Limb (tissue), 2 donors: ENCODE data around the gene DHCR7.
A peak's percentile ranks its signal among the peaks of the same experiment; 100 is the strongest.

Experiments
- DNase-seq, 2 donors: peaks; one replicate each; pipeline ENCODE4 v3.0.0-alpha.2; 2016; ENCODE audit errors: extremely low spot score in 2 of 2

Gene DHCR7

DNA sequence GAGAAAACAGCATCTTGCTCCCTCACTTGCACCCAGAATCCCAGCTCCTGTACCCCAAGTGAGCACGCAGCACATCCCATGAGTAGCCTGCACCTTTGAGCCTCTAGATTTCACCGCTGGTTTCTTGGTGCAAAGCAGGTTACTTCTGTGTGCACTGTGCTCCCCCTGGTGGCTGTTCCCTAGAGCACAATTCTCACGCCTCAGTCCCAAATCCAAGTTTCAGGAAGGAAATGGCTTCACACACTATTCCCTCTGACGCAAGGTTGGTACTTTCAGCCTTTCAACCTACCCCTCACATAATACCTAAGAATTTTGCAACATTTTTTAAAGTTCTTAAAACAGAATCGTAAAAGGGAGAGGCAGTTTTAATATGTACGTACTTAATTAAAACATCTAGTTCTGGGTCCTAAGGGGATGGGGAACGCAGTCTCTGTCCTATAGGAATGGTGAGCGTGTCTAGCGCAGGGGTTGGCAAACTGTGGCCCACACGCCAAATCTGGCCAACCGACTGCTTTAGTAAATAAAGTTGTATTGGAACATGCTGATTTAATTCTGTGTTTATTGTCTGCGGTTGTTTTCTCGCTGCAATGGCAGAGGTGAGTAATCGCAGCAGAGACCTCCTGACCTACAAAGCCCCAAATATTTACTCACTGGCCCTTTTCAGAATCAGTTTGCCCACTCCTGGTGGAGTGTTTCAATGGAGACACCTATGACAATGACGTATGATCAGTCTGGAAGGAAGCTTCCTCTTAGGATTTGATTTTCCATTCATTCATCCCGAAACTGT is 27.5 kb downstream of the DHCR7 start:
- DNase-seq, result no peak

DNA sequence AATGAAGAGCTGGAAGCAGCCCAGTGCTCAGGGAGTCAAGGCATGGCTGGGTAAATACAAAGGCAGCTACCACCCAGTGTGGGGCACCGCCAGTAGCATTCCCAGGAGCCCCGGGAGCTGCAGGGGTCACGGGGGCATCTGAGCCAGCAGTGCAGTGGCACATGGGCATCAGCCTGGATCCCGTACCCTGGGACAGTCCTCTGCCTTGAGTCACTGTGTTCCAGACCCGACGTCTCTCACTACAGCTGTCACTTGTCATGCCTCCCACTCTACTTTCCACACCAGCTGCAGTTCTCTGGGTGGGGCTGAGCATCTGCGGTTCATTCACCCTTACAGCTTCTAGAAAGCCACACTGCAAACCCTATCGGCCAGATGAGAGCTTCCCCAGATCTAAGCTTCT is 29.6 kb downstream of the DHCR7 start:
- DNase-seq, result peak in 1 of 2 donors; percentile 52

DNA sequence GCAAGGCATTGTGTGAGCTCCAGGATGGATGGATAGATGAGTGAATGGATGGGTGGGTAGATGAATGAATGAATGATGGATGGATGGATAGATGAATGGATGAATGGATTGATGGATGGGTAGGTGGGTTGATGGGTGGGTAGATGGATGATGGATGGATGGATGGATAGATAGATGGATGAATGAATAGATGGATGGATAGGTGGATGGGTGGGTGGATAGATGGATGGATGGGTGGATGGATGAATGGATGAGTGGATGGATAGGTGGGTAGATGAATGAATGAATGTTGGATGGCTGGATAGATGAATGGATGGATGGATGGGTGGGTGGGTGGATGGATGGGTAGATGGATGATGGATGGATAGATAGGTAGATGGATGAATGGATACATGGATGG is 33.5 kb downstream of the DHCR7 start:
- no peak for DNase-seq

DNA sequence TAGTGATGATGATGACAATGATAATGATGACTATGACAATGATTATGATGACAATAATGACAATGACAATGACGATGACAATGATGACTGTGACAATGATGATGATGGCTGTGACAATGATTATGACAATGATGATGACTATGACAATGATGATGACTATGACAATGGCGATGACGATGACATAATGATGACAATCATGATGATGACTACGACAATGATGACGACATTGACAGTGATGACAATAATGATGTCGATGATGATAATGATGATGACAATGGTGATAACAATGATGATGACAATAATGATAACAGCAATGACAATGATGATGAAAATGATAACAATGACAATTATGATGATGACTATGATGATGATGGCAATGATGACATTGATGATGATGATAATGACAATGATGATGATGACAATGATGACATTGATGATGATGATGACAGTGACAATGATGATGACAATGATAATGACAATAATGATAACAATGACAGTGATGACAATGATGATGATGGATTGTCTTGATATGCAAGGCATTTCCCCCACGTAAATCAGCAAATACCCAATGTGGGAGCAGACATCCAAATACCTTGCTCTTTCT is 37.7 kb downstream of the DHCR7 start:
- DNase-seq, result no peak

DNA sequence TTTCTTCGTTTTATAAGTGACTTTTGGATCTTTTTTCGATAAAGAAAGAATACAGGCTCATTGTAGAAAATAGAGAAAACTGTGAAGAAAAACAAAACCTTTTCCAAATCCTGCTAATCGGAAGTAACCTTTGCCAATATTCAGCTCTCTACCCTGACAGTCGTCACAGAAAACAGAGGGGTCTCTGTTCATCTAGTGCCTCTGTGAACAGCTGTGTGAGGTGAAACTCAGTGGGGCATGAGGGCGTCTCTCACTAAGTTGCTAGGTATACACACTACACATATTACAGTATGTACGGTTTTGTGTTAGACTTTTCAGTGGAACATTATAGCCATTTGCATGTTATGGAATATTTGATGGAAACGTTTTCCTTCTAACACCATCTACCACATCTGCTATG is 39.4 kb downstream of the DHCR7 start:
- DNase-seq, result no peak

DNA sequence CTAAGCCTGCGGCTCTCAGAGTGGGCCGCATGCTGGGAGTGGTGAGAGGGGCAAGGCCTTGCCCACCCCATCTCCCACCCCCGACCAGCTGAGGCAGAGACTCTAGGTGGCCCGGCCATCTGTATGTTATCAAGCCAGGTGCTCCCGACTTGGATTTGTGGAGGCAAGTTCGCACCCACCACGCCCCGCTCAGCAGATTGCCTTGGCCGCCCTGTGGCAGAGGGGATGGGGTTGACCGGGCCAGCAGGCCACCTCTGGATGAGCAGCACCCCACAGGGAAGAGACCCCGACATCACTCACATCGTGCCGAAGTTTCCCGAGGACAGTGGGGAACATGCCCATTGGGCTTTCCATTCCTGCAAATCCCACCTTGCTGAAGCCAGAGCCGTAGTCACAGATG is 40.8 kb downstream of the DHCR7 start:
- no peak for DNase-seq

DNA sequence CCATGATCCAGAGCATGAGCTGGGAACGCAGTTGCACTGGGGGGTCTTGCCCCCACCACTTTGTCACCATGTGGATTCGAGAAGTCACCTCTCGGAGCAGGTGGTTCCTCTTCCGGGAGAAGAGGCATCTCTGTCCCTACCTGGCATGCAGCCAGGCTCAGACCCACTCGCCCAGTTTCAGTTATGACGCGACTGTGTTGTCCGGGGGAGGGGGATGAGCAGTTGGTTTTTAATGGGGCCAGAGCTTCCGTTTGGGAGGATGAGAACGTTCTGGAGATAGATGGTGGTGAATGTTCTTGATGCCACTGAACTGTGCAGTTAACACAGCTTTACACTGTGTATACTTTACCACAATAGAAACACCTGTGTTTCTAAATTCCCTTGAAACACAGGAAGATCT is 41.5 kb downstream of the DHCR7 start:
- no peak for DNase-seq

DNA sequence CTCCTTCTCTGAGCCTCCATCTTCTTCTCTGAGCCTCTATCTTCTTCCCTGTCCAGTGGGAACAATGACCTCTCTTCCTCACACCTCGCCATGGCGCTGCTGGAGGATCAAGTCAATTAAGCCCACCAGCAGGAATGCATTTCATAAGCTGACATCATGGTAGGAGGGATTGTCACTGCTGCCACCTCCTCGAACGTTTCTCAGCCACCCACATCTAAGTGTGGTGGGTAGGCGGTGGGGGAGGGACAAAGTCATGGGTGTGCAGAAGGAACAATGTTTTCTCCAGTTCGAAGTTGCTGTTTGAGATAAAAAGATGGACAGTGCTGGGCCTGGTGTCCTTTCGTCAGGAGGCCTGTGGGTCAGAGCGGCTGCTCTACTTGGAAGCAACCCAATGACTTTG is 44.0 kb downstream of the DHCR7 start:
- DNase-seq, result no peak

DNA sequence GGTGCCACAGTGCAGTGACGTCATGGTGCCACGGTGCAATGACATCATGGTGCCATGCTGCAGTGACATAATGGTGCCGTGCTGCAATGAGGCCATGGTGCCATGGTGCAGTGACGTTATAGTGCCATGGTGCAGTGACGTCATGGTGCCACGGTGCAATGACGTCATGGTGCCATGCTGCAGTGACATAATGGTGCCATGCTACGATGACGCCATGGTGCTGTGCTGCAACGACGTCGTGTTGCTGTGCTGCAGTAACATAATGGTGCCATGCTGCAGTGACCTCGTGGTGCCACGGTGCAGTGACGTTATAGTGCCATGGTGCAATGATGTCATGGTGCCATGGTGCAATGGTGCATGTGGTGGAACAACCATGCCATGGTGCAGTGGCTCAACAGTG is 45.3 kb downstream of the DHCR7 start:
- no peak for DNase-seq

DNA sequence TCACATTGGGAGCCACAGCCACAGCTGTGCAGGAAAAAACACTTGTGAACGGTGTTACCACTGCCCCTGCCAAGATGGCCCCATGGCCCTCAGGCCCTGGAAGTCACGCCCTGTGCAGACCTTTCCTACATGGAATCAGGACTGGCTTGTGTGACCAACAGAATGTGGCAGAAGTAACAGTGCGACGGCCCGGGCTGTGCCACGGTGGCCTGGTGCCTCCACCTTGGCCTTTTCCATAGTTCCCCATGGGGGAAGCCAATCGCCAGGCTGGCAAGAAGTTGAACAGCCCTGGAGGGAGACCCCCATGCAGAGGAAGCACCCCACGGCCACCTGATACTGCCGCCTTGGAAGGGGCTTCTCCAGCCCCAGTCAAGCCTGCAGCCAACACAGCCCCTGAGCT is 48.0 kb downstream of the DHCR7 start:
- no peak for DNase-seq

DNA sequence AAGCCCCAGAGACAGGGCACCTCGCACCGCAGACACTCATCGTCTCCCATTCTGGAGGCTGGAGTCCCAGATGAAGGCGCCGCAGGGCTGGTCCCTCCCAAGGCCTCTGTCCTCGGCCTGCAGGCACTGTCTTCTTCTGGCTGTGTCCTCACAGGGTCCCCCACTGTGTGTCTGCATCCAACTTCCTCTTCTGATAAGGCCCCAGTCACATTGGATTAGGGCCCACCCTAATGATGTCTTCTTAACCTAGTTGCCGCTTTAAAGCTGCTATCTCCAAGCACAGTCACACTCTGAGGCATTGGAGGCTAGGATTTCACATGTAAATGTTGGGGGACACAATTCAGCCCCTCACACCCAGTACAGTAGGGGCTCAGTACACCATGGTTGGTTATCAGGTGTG is 48.9 kb downstream of the DHCR7 start:
- no peak for DNase-seq

DNA sequence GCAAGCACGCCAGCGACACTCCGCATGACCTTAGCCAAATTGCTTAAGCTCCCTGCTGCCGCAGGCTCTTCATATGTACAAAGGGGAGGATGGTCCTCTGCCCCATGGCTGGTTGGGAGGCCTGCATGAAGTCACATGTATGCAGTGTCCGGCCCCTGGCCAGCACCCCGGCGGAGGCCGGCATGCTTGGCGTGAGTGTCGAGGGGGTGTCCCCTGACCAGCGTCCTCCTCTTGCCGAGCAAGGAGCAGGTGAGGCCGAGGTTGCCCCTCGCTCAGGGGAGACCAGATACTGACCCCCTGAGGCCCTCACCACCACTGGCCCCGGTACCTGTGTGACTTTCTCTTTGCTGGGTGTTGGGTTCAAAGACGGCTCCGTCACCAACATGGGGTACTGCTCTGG is 50.2 kb downstream of the DHCR7 start:
- DNase-seq, result no peak

DNA sequence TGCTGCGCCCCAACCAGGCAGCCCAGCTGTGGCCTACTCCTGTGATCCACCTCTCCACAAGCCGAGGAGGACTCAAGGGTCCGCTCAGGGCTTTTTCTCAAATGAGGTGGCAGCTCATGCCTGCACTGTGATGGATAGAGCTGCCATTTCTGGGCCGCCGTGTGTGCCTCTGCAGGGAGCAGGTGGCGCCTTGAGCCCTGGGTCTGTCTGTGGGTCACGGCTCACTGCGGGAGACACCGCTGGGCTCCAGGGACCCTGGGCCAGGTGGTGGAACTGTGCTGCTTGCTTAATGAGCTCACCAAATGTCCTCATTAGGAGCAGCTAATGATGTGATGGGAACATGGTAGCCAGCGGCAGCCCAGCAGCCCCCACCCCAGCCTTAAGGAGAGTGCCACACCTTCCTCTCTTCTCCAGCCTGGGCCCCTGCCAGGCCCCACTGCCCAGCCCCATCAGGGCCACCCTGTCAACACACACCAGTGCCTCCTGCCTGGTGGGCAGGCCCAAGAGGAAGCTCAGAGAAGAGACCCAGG is 50.8 kb downstream of the DHCR7 start:
- no peak for DNase-seq

DNA sequence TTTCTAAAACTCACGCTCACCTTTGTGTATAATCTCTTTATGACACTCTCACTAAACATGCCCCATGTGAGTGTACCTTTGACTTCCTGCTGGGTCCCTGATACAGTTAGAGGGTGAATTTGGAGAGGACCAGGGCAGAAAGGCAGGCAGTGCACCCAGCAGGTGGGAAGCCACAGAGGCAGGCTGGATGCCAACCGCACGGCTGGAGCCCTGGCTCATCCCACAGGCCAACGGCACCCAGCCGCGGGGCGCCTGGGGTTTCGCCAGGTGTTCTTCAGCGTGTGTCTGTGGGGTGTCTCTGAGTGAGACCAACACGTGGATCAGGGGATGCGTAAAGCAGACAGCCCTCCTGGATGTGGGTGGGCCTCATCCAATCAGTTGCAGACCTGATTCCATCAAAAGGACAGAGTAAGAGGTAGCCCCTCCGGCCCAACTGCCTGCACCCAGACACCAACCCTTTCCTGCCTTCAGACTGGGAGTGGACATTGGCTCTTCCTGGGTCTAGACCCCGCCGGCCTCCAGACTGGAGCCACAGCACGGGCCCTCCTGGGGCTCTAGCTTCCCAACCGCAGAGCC is 51.6 kb downstream of the DHCR7 start:
- DNase-seq, result no peak

DNA sequence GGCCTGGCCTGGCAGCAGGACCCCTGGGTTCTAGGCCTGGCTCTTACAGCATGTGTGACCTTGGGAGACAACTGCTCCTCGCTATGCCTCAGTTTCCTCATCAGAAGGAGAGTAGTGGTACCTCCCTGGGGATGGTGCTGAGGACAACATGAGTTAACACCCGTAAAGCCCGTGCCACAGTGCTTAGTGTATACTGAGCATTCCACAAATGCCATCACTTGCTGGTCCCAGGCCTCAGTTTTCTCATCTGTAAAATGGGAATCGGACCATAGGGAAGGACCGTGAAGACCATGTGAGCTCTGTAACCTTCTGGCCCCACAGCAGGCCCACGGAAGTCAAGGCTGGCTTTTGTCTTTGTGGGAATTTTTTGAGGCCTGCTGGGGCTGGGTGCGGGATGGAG is 52.4 kb downstream of the DHCR7 start:
- DNase-seq, result no peak

DNA sequence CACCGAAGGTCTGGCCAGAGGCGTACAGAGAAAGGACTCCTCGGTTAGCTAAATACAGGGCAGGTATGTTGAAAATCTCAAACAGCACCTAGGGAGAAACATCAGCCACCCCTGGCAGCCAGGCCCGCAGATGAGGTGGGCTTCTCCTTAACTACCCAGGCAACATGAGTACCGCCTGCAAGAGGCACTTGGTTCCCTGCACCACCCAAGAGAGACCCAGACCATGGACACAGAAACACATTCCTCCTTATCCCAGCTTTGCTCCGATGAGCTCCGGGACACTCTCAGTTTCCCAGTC is 53.0 kb downstream of the DHCR7 start:
- no peak for DNase-seq

DNA sequence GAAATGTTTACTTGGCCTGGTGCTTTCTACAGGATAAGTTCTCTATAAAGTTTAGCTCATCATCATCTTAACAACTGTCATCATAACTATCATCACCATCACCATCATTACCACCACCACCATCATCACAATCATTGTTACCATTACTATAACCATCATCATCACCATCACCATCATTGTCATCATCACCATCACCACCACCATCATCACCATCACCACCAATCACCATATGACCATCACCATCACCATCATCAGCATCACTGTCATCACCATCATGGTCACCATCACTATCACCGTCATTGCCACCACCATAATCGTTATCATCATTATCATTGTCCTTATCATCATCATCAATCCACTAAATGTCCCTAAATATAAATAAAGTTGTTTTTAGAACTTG is 54.9 kb downstream of the DHCR7 start:
- DNase-seq, result no peak

DNA sequence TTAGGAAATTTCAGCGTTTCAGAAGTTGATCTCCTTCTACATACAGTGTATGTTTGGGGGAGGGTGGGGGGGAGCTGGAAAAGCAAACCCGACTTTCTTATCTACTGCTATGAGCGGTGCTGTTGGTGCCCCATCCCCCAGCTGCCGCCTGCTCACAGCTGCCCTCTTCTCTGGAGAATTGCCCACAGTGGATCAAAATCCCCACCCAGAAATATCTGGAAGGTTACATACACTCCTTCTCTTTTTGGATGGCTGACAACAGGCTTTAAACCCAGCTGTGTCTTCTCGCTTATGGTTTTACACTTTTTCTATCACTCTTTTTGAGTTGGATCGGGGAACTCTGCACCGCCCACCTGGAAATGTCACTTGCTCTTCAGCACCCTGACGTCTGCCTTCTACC is 56.4 kb downstream of the DHCR7 start:
- peak; percentile 54 to 56 for DNase-seq

DNA sequence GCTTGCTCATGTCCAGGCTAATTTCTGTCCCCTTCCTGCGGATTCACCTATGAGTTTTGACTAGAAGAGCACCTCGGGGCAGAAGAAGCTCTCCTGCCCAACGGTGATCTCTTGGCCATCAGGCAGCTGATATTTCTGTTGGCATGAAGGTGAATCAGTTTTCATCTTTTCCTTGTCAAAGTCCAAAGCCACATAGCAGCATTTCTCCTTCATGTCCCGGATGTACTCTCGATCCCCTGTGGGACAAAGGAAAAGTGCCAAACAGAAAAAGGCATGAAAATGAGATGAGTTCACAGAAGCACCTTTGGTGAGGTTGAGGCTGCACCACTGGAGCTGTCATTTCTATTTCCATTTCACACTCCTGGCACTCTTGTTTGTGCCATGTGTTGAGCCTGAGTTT is 56.8 kb downstream of the DHCR7 start:
- DNase-seq, result no peak

DNA sequence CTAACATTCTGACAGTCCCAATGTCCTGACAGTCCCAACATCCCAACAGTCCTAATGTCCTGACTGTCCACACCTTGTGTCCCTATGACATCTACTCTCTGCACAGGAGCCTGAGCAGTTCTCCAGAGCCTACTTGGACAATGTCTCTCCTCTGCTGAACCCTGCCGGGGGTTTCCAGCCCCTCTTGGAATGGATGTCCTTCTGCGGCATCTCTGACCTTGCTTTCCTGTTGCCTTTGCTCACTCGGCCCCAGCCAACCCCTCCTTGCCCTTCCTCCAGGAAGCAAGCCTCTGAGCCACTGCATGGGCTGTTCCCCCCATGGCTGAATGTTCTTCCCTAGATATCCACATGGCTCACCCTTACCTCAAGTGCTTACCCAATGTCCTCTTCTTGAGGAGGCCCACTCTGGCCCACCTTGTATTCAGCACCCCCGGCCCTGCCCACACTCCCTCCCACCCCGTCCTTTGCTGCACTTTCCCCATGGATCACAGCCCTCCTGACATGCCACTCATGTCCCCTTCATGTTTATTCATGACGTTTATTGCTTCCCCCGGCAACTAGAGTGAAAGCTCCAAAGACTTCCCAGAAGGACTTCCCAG is 59.5 kb downstream of the DHCR7 start:
- DNase-seq, result no peak

DNA sequence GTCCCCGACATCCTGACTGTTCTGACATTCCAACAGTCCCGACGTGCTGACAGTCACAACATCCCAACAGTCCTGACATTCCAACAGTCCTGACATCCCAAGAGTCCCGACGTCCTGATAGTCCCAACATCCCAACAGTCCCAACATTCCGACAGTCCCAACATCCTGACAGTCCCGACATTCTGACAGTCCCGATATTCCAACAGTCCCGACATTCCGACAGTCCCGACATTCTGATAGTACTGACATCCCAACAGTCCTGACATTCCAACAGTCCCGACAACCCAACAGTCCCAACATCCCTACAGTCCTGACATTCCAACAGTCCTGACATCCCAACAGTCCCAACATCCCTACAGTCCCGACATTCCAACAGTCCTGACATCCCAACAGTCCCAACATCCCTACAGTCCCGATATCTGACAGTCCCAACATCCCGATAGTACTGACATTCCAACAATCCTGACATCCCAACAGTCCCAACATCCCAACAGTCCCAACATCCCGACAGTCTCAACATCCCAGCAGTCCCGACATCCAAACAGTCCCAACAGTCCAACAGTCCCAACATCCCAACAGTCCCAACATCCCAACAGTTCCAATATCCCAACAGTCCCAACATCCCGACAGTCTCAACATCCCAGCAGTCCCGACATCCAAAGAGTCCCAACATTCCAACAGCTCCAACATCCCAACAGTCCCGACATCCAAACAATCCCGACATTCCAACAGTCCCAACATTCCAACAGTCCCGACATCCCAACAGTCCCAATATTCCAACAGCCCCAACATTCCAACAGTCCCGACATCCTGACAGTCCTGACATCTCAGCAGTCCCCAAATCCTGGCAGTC is 60.2 kb downstream of the DHCR7 start:
- DNase-seq, result no peak

DNA sequence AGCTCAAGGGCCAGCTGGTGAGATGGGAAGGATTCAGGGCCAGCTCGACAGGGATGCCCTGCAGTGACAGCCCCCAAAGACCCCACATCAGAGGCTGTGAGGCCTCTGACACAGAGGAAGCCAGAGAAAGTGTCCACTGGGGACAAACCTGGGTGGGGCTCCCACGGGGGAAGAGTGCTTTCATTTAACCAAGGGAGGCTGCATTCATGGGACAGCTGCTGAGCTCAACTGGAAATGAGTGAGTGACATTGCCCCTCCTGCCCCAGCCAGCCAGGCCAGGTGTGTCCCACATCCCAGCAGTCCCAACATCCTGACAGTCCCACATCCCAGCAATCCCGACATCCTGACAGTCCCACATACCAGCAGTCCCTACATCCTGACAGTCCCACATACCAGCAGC is 61.0 kb downstream of the DHCR7 start:
- DNase-seq, result no peak
